ENCODE data around the gene CNGA3. TPM values are rescaled to one million over a fixed set of nuclear protein-coding genes. Genes with fewer than 3 reads are reported as not detected.

The CNGA3 gene
- not detected for total RNA-seq
- total RNA-seq (2013) = not detected

- Histone ChIP-seq H3K27me3 (ENCODE audit: control insufficient read depth, insufficient read depth, low read length) (peaks cover 47% of the 10 kb centered on the region), H3K4me1 (ENCODE audit: control insufficient read depth, insufficient read depth, low read length) (peaks cover 18% of the 10 kb centered on the region), H3K4me3 (ENCODE audit: low read length) (no peak within 1 kb of the TSS), H3K27ac (ENCODE audit: low read length) (no peak within 1 kb of the TSS), H3K9me3 (ENCODE audit: control insufficient read depth, insufficient read depth, low read length) (peaks cover 2% of the 10 kb centered on the region), H3K36me3 (ENCODE audit: control insufficient read depth, insufficient read depth, low read length) (no peaks in the 10 kb centered on the region)
- DNase-seq (peak in 1 of 2 donors; percentile 34), ATAC-seq (peak in 1 of 3 donors; percentile 60)
- intact Hi-C loops (cut with micrococcal nuclease) = no loop called here
- Mint-ChIP-seq H3K36me3 (peaks cover 11% of the 10 kb centered on the region), H3K9me3 (peaks cover 0 to 2% of the 10 kb centered on the region in 2 donors), H3K4me1 (peaks cover 8 to 17% of the 10 kb centered on the region in 2 donors), H3K27ac (no peak within 1 kb of the TSS), H3K4me3 (peak within 1 kb of the TSS; percentile 13), H3K27me3 (ENCODE audit: low read depth in 2 of 2) (peaks cover 70 to 89% of the 10 kb centered on the region in 2 donors)
- no peak for TF ChIP-seq CTCF (IDR thresholded peaks at IDR 0.05)
- 11% methylated on average over 72 of the region's 72 CpGs for WGBS (ENCODE audit: insufficient coverage)
Observed at GRCh38 chr2:98346311-98347236, at the start of gene CNGA3. CNGA3 (plus strand) TSS chr2:98346456; CDS start chr2:98369976, 23,520 bp downstream.

GRCh38 chr2:98297817-98298682 is 48.2 kb upstream of the CNGA3 start:
- Histone ChIP-seq H3K27me3 (ENCODE audit: control insufficient read depth, insufficient read depth, low read length) (no peaks in the 10 kb centered on the region), H3K36me3 (ENCODE audit: control insufficient read depth, insufficient read depth, low read length) (no peaks in the 10 kb centered on the region), H3K27ac (ENCODE audit: low read length) (no peak overlapping the region), H3K4me3 (ENCODE audit: low read length) (no peak overlapping the region), H3K4me1 (ENCODE audit: control insufficient read depth, insufficient read depth, low read length) (no peaks in the 10 kb centered on the region), H3K9me3 (ENCODE audit: control insufficient read depth, insufficient read depth, low read length) (no peaks in the 10 kb centered on the region)
- Mint-ChIP-seq H3K36me3 (no peaks in the 10 kb centered on the region), H3K4me1 (no peaks in the 10 kb centered on the region), H3K9me3 (no peaks in the 10 kb centered on the region), H3K4me3 (no peak overlapping the region), H3K27ac (no peak overlapping the region), H3K27me3 (ENCODE audit: low read depth in 2 of 2) (peaks cover 23 to 42% of the 10 kb centered on the region in 2 donors)
- TF ChIP-seq CTCF (IDR thresholded peaks at IDR 0.05) = no peak
- intact Hi-C loops (cut with micrococcal nuclease) = no loop called here
- WGBS (ENCODE audit: insufficient coverage) = 80% methylated on average over 12 of the region's 12 CpGs
- DNase-seq (no peak), ATAC-seq (no peak)

- no peaks in the 10 kb centered on the region for H3K36me3 Mint-ChIP-seq
- no peaks in the 10 kb centered on the region for H3K4me1 Mint-ChIP-seq
- H3K27ac Mint-ChIP-seq = no peak overlapping the region
- Histone ChIP-seq H3K4me3 (ENCODE audit: low read length) (no peak overlapping the region), H3K36me3 (ENCODE audit: control insufficient read depth, insufficient read depth, low read length) (no peaks in the 10 kb centered on the region), H3K27ac (ENCODE audit: low read length) (no peak overlapping the region), H3K27me3 (ENCODE audit: control insufficient read depth, insufficient read depth, low read length) (no peaks in the 10 kb centered on the region), H3K9me3 (ENCODE audit: control insufficient read depth, insufficient read depth, low read length) (no peaks in the 10 kb centered on the region), H3K4me1 (ENCODE audit: control insufficient read depth, insufficient read depth, low read length) (no peaks in the 10 kb centered on the region)
- intact Hi-C loops (cut with micrococcal nuclease) = no loop called here
- WGBS (ENCODE audit: insufficient coverage) = 65% methylated on average over 6 of the region's 6 CpGs
- TF ChIP-seq CTCF (IDR thresholded peaks at IDR 0.05) = no peak
- peaks cover 23 to 43% of the 10 kb centered on the region in 2 donors for H3K27me3 Mint-ChIP-seq (ENCODE audit: low read depth in 2 of 2)
- H3K4me3 Mint-ChIP-seq = no peak overlapping the region
- ATAC-seq (no peak), DNase-seq (no peak)
- no peaks in the 10 kb centered on the region for H3K9me3 Mint-ChIP-seq
Observed at GRCh38 chr2:98298683-98299164, 47.5 kb upstream of the CNGA3 start.

All from natural killer cell (primary cell).